HG02798 (cell line): Measurements from ENCODE around the gene FAM124B.
"Not testable (repeated sequence)": the region's sequence is repeated elsewhere in the genome, so short reads cannot be mapped to it uniquely, and the experiment has no call there.

Experiments
- ATAC-seq: cut with Tn5 transposase; IDR thresholded peaks from one replicate; pipeline ENCODE4 v1.9.1; 2021; ENCODE audit warnings: mild to moderate bottlenecking; ENCODE audit not compliant: unreplicated experiment, poor library complexity

The FAM124B gene

DNA sequence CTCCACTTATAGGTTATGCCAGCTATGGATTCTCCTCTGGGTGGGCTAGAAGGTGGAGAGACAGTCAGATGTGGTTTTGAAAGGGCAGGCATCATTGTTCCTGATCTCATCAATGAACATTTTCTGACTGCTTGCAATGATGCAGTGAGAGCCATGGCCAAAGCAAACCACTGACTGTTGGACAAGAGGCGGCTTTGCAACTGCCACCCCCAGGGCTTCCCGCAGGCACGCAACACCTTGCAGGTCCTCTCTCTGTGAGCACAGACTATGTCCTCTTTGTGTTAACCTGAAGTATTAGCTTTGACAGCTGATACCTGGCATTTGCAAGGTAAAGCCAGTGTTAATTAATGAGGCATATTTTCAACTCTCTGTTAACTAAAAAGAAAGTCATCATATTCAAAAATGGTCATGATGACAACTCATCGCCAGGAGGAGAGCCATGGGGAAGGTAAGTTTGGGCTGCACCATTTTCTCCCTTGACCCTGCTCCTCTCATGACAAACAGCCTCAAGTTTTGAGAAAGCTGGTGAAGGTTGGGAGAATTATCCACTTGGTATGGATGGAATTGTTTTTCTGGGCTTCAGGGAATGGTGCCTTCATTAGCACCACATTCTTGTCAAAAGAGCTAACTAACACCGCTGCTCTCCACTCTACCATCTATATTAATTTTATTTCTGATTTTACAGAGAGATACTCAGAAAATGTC, 14.9 kb upstream of the FAM124B start:
- ATAC-seq, result no peak

DNA sequence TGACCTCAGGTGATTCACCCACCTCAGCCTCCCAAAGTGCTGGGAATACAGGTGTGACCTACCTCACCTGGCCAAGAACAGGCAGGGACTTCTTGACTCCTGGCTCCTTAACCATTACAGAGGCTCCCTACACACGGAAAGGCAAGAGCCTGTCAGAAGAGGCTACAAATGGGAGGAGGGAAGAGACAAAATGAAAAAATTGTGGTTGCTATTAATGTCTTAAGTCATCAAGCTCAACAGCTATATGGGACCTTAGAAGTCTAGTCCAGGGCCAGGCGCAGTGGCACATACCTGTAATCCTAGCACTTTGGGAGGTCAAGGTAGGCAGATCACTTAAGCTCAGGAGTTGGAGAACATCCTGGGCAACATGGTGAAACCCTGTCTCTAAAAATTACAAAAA, 11.5 kb upstream of the FAM124B start:
- no peak for ATAC-seq

DNA sequence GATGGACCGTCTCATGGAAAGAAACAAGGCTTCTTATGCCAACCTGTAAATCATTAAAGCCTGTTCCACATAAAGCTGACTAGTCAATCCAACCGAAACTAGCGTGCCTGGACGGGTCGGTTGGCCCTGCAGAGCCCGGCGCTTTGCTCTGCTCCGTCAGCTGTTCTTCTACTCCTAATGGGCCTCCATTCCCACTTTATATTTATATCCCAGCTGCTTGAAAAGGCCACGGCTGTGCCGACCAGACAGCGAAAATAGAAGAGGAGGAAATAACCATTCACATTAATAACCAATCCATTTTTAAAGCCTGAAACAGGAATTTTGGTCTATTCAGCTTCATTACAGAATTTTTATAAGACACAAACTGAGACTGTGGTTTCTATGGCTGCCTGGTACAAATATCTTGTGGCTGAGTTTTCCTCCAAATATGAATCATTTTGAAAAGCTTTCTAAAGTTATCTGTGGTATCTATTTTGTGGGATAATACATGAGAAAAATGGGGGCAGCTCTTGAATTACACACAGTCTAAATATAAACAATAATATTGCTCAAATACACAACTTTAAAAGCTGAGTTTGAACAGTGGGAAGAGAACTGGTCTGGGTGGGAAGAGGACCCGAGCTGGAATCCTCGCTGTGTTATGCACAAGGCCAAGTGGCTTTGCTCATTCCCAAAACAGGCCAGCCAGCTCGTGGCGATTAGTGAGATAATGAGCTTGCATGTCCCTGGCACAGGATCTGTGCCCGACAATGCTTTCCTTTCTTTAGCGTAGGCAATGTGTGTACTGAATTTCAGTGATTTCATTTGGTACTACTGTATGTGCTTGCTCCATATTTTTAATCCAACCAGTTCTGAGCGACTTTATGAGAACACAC, 10.5 kb upstream of the FAM124B start:
- ATAC-seq, result no peak

DNA sequence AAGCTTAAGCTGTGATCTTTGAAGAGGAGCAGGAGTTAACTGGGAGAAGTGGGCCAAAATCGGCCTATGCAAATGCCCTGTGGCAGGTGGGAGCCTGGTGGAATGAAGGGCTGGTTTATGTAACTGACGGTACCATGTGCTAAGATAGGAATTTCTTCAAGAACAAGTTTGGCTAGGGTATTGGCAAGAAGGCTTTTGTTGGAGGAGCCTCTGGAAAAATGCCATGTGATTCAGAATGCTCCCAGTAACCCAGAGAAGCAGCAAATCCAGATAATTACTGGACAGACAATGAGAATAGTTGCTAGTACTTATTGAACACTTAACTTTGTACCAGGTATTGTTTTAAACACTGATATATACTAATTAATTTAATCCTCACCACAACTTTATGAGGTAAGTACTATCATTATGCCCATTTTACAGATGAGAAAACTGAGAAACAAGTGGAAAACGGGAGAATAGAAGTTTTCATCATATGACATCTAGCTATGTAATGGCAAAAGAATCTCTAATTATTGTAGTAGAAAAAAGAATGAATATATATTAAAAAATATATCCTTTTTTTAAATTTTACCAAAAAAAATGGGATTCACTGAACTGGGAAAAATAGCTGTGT, 9.1 kb upstream of the FAM124B start:
- ATAC-seq, result no peak

DNA sequence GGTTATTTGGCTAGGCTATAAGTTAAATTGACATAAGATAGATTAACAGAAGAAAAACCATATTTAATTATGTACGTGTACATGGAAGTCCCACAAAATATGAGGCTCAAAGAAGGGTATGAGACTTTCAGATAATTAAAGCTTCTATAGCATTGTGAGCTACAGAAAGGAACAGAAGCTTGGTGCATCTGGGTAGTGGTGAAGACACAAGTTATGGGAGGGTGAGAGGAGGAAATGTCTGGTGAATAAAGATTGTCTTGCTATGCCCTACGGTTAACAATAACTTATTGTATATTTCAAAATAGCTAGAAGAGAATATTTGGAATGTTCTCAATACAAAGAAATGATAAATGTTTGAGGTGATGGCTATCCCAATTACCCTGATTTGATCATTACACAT, 6.8 kb upstream of the FAM124B start:
- ATAC-seq, result no peak

DNA sequence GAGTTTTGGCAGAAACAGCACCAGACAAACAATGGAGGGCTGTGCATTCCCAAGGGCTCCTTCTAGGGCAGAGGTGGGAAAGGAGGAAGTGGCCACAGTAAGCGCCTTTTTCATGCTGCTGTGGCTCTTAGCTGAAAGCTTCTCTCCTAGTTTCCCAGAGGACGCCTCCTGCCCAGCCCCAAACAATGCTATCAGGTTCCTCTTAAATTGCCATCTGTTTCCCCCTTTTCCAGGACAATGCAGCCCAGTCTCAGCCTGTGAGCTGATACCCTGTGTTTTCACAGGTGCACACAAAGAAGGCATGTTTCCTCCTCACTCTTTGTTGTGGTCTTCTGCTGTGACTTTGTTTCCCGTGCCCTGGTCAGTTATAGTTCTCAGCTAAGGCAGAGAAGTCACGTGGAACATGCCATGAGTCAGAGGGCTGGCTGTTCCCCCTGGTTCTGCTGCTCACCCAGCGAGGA, 5.4 kb upstream of the FAM124B start:
- ATAC-seq, result no peak

DNA sequence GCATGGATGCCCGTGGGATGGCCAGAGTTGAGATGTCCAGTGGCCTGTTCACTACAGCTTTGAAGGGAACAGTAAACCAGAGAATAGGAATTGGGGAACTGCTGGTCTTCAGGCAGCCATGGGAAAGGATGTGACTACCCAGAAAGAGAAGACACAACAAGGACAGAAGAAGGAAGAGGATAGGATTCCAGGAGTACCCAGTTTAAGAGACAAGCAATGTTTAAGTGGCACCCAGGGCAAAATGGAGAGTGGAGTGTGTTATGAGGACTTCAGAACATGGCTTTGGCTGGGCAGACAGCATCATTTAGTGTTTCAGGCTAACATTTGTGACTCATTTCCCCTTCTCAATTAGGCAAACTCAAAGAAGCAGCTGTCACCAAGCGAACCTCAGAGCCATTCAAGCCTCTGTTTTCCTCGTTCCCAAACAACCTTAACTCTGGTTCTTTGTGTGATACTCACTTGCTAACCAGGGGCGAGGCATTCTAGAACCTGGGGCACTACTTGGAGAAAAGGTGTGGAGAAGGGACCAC, 4.0 kb upstream of the FAM124B start:
- ATAC-seq, result no peak

DNA sequence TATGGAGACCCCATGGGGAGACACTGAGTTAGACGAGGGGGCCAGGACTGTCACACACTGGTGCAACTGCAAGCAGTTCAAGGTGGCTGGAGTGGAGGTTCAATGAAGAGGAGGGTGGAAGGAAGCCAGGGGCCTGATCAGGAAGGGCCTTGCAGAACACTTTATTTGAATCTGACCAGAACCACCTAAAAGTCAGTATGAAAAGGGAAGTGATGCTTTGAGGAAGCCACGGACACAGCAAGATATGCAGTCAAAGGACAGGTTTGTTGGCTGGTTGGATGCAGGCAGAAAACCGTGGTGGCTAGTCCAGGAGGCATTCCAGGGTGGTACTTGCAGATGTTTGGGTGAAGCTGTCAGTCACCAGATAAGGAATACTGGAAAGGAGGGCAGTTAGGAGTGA, 3.5 kb upstream of the FAM124B start:
- no peak for ATAC-seq

DNA sequence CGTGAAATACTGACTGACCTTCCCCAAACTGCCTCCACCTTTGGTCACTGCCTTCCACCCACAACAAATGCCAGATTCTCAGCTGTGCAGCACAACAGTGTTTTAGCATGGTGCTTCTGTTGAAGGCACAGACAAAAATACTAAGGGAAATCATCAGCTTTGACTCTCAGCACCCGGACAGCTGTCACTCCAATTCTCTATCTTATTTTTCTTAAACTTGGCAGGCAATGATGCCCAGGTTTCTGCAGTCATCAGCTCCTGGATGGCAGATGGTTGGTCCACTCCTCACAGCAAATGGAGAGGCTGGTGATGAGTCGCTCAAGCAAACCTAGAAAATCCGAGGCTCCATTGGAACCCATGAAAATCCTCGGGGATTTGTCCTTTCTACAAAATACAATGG, 2.9 kb upstream of the FAM124B start:
- no peak for ATAC-seq

DNA sequence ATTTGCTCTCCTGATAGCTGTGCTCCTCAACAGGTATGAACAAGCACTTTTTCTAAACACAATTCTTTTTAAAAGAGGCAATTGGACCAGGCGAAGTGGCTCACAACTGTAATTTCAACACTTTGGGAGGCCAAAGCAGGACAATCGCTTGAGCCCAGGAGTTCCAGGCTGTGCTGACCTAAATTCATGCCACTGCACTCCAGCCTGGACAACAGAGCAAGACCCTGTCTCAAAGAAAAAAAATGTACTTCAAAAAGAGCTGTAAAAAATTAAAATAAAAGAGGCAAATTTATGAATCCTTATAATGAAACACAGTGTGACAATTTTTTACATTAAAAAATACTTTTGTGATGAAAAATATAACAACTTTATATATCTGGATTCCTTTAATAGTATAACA, 1.8 kb upstream of the FAM124B start:
- no peak for ATAC-seq

DNA sequence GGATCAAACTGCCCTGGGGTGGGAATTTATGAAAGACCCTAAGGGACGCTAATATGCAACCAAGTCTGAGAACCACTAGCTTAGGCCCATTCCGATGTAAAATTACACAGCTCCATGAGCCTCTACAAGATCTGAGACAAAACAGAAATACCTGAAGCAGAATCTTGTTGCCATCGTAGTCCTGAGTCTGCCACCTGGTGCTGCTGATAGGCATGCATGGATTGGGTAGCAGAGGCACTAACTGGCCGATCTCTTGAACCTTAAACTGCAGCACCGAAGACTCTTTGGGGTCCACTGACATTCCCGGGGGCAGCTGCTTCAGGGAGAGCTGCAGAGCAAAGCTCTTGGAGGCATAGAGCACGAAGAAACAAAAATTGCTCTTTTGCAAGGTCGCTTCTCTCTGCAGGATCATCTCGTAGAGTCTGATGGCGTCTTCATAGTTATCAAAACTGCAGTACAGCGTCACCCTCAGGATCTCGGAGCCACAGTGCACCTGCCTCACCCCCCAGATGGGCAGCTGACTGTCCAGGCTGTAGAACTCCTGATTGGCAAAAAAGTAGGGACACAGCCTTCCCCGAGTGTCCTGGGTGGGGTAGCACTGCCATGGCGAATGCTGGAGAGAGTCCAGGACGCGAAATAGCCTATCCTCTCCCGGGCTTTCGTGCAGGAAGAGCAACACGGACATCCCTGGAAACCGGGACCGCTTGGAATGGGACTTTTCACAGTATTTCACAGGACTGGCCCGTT, 848 bp downstream of the FAM124B start:
- ATAC-seq, result no peak

DNA sequence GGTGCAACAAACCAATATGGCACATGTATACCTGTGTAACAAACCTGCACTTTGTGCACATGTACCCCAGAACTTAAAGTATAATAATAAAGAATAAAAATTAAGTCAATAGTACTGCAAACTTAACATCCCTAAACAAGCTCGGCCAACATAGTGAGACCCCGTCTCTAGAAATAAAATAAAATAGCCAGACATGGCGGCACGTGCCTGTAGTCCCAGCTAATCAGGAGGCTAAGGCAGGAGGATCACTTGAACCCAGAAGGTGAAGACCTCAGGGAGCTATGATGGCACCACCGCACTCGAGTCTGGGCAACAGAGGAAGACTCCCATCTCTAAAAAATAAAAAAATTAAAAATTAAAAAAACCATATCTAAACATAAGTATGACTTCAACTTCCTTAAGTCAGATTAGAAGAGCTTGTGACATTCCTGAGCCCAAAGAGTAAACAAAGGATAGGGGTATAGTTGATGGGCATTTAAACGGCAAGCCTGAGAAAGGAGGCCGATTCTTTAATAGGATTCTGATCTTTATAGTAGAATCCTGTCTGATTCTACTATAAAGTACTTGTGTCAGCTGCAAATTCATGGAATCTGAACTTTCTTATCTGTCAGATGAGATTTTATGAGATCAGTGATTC, 1.6 kb downstream of the FAM124B start:
- ATAC-seq, result no peak

DNA sequence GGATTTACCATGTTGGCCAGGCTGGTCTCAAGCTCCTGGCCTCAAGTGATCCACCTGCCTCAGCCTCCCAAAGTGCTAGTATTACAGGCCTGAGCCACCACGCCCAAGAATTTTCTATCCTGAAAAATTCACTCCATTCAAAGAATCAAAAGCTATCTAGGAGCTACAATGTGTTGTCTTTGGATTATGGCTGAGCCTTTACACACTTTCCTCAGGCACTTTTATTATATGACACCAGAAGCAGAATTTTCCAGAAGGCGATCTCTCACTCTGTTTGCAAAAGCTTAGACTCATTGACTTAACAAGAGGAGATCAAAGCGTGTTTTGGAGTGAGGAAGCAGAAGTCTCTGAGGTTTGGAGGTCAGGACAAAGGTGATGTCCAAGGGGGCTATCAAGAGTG, 3.6 kb downstream of the FAM124B start:
- ATAC-seq, result no peak

DNA sequence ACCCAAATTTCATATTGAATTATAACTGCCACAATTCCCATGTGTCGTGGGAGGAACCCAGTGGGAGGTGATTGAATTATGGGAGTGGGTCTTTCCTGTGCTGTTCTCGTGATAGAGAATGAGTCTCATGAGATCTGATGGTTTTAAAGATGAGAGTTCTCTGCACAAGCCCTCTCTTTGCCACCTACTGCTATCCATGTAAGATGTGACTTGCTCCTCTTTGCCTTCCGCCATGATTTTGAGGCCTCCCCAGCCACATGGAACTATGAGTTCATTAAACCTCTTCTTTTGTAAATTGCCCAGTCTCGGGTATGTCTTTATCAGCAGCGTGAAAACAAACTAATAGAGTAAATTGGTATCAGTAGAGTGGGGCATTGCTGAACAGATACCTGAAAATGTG, 4.8 kb downstream of the FAM124B start:
- ATAC-seq, result not testable (repeated sequence)

DNA sequence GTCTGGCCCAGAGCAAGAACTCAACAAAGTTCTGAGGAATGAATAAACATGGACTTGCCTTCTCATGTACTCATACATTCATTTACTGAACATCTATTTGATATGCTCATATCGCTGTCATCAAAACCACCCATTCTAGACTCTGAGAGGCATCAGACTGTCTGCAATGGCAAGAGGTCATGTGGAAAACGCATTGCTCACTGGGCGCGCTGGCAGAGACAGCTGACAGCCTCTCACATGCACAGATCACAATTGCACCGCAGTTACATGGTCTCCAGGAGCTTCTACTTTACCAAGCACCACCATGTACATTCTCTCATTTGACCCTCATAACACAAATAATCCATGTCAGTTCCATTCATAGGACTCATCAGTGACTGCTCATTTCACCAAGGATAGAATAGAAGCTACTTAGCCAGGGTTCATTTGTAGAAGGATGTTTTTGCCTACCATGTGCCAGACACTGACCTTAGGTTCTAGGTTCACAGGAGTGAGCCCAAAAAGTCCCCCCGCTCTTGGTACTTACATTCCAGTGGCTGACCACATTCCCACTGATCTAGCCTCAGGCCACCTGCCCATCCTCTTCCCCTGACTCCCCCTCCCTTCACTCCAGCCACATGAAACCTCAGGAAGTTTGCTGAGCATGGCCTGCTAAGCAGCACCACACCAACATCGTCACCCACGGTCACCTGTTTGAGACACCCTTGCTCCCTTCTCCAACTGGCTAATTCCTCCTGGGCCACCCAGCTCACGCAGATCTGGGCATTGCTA, 6.1 kb downstream of the FAM124B start:
- no peak for ATAC-seq

DNA sequence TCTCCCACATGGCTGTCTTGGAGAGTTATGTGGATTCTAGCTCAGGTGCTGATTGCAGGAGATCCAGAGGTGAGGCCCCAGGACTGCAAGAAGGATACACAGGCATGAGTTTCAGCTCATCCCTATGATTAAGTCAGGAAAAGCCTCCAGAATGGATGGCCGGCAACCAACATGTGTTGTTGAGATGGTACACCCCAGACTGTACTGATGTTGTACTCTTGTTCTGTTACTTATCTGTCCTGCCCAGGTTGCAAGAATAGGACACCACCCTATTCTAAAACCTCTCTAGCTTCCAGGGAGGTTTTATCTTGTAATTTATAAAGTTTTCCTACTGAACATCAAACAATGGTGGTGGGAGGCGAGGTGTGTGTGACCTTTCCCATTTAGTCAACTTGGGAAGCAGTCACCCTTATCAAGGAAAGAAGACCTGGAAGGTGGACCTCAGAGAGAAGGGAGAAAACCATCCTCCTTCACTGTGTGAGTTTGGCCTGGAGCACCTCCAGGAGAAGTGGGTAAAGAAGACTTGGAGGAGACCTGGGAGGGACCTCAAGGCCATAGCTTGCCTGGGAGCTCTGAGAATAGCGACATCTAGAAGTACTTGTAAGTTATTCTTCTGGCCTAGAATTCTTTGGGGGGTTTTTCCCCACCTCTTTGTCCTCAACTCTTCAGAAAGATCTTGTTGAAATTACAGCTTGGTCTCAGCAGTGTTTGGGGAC, 8.6 kb downstream of the FAM124B start:
- ATAC-seq, result no peak

DNA sequence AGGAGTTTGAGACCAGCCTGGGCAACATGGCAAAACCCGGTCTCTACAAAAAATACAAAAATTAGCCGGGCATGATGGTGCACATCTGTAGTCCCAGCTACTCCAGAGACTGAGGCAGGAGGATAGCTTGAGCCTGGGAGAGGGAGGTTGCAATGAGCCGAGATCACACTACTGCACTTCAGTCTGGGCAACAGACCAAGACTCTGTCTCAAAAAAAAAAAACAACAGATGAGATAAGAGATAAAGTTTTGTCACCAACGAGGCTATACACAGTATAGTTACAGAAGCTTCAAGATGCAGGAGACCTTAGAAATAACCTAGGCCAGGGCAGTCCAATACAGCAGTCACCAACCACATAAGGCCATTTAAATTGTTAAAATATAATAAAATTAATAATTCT, 9.4 kb downstream of the FAM124B start:
- ATAC-seq, result no peak

DNA sequence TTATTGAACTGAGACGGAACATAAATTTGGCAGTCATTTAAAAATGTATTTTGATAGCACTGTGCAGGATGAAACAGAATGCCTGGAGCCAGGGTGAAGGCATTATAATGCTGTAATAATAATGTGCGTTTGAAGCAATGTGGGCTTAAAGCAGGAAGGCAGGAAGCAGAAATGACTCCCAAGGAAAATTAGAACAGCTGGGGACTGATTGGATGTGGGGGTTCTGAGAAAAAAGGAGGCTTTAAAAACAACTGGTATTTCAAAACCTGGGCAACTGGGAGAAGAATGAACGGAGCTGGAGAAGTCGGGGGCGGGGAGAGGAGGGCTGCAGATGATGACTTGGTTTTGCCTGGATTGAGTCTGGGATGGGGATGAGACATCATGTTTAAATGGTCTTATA, 12.6 kb downstream of the FAM124B start:
- no peak for ATAC-seq

DNA sequence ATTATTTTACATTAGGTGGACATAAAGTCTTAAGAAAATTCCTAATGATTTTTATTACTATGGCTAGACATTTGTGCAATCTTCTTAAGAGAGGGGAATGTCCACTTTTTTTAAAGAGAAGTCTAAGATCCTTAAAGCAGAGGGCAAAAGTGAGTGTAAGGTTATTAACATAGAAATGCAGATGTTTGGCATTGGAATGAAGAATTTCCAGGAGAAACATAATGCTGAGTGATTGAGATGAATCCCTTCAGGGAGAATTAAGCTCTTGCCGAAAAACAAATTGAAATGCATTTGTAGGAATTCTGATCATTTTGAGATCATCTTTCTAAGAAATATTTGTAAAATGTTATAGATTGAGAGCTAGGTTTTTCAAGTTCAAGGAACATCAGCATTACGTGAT, 15.0 kb downstream of the FAM124B start:
- ATAC-seq, result no peak
